ENCODE data around the gene MITF.
"Not testable (repeated sequence)": the region's sequence is repeated elsewhere in the genome, so short reads cannot be mapped to it uniquely, and the experiment has no call there.

The MITF gene

DNA sequence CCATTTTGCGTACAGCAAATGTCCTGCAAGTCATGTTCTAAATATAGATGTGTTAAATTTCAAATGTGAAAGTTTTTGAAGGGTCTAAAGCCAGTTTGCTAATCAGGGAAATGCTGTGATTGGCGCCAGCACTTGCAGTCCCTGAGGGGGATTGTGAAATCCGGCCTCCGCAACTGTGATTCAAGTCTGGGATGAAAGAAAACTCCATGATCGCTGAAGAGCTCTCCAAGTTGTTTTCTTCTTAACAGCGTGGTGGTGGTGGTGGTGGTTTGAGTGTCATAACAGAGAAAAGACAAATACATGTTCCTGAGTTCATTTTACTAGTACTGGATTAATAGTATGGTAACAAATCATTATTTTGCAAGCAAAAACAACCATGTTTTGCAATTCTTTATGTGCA lies 51.8 kb downstream of the MITF start:
- TF ChIP-seq, protein P1, sequence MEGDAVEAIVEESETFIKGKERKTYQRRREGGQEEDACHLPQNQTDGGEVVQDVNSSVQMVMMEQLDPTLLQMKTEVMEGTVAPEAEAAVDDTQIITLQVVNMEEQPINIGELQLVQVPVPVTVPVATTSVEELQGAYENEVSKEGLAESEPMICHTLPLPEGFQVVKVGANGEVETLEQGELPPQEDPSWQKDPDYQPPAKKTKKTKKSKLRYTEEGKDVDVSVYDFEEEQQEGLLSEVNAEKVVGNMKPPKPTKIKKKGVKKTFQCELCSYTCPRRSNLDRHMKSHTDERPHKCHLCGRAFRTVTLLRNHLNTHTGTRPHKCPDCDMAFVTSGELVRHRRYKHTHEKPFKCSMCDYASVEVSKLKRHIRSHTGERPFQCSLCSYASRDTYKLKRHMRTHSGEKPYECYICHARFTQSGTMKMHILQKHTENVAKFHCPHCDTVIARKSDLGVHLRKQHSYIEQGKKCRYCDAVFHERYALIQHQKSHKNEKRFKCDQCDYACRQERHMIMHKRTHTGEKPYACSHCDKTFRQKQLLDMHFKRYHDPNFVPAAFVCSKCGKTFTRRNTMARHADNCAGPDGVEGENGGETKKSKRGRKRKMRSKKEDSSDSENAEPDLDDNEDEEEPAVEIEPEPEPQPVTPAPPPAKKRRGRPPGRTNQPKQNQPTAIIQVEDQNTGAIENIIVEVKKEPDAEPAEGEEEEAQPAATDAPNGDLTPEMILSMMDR (IDR thresholded peaks at IDR 0.05; ENCODE audit: low read depth, low read length, missing control alignments): no peak
- no peak overlapping the region for H3K4me3 ChIP-seq (replicated peaks; ENCODE audit: low read depth, low read length)
- DNase-seq (ENCODE audit: extremely low read depth, low read depth): no peak

DNA sequence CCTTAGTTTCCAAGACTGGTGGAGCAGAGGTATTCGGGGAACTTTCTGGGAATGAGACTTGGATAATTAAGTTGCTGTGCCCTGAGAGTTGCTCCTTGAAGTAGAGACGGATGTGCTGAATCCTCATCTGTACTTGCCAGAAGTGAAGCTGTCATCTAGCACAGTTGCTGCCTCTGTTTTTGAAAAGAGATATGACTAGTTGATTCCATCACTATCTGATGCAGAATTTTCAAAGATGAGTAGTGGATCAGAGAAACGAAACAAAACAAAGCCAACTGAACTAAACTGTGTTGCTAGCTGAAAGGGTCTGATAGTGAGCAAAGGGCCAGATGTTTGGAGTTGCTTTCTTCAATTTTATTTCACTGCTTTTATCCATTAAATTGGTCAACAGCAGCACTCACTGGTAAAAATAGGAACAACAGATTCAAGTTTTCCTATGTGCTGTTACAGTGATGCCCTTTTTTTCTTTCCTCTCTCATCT lies 52.7 kb downstream of the MITF start:
- H3K4me3 ChIP-seq (replicated peaks; ENCODE audit: low read depth, low read length): no peak overlapping the region
- DNase-seq (ENCODE audit: extremely low read depth, low read depth): no peak
- TF ChIP-seq, protein P1 (IDR thresholded peaks at IDR 0.05; ENCODE audit: low read depth, low read length, missing control alignments): peak; percentile 50

DNA sequence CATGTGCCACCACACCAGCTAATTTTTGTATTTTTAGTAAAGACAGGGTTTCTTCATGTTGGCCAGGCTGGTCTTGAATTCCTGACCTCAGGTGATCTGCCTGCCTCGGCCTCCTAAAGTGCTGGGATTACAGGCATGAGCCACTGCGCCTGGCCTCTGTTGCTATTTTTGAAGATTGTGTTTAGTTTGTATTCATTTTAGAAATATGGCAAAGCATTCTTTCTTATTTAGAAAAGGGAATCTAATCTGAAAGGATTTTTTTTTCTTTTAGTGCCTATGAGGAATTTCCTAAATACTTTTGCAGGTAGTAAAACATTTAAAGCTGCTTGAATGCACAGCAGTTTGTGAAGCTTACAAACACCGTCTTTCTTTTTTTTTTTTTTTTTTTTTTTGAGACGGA lies 56.9 kb downstream of the MITF start:
- H3K4me3 ChIP-seq (replicated peaks; ENCODE audit: low read depth, low read length); DNase-seq (ENCODE audit: extremely low read depth, low read depth): not testable (repeated sequence)

DNA sequence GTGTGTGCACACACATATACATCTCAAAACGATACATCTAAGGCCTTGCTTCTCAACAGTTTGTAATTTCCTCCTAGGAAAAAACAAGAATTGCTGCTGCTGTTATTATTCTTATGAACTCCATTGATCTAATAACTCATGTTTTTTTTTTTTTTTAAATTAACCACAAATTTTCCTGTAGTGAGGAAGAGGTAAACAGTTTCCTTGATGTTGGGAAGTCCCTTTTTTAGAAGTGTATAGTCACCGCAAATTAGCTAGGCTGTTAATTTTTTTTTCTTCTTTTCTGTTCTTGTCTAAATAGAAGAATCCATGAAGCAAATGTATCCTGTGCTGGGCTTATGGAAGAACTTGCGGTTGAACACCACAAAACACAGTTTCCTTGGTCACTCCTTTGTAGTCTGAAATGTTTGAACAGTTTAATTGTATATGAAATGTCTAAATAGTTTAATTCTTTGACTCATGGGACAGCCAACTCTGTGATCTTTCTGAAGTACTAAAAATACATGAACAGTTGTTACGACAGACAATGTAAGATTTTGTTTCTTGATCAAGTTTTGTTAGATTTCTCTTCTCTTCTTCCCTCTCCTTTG lies 64.5 kb downstream of the MITF start:
- TF ChIP-seq, protein P1 (IDR thresholded peaks at IDR 0.05; ENCODE audit: low read depth, low read length, missing control alignments): no peak
- no peak for DNase-seq (ENCODE audit: extremely low read depth, low read depth)
- H3K4me3 ChIP-seq (replicated peaks; ENCODE audit: low read depth, low read length): no peak overlapping the region

DNA sequence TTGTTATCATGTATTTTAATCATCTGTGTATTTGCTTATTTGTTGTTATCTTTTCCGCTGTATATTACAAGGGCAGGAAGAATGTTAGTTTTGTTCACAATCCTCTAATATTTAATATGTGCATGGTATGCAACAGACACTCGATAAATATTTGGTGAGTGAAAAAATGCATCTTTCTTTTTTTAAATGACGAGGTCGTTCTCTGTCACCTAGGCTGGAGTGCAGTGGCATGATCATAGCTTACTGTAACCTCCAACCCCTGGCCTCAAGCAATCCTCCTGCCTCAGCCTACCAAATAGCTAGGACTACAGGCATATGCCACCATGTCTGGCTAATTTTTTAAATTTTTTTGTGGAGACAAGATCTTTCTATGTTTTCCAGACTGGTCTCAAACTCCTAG lies 66.2 kb downstream of the MITF start:
- no peak for DNase-seq (ENCODE audit: extremely low read depth, low read depth)
- no peak overlapping the region for H3K4me3 ChIP-seq (replicated peaks; ENCODE audit: low read depth, low read length)
- TF ChIP-seq, protein P1 (IDR thresholded peaks at IDR 0.05; ENCODE audit: low read depth, low read length, missing control alignments): no peak

DNA sequence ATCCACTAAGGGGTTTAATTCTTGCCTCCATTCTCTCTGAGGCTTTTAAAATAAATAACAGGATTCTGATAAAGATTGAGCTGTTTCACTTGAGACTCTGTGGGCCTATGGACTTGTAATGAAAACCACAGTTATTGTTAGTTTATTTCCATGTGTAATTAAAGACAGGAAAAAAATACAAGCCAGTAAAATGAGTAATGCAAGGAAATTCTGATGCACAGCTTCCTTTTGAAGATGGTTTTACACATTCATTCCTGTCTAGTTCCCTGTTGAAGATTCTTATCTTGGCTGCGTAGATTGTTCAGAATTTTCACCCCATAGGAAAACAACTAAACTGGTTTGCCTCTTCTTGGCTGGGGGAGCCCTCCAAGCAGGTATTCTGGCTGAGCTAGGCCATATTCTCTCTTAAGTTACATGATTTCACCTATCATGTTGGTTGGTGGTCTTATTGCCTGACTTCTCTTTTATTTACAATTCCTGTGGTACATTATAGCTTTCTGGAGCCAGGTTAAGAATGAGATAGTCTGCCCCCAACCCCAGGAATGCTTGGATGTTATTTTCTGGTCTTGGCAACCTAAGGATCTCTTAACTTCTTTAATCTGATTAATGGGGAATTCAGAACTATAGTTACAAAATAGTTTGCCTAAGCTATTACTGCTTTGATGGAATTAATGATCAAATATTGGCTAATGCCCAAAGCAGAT lies 67.6 kb downstream of the MITF start:
- DNase-seq (ENCODE audit: extremely low read depth, low read depth): peak; percentile 42
- TF ChIP-seq, protein P1 (IDR thresholded peaks at IDR 0.05; ENCODE audit: low read depth, low read length, missing control alignments): no peak
- H3K4me3 ChIP-seq (replicated peaks; ENCODE audit: low read depth, low read length): no peak overlapping the region

DNA sequence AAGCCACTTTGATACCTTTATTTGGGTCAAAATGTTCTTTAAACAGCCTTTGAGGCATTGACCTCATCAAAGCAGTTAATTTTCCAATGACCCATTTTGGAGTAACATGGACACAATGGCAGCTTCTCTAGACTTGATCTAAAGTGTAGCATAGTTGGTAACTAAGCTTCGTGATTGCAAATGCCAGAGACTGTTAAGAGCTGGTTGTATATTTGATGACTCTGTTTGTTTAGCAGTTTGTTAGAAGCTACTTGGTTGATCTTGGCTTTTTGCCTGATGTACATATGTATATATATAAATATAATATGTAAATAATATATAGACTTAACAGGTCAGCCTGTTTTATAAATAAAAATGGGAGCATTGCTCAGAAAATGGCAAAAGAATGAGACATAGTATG lies 68.4 kb downstream of the MITF start:
- TF ChIP-seq, protein P1 (IDR thresholded peaks at IDR 0.05; ENCODE audit: low read depth, low read length, missing control alignments): no peak
- DNase-seq (ENCODE audit: extremely low read depth, low read depth): no peak
- H3K4me3 ChIP-seq (replicated peaks; ENCODE audit: low read depth, low read length): no peak overlapping the region
